Kidney tubule cell (primary cell): Measurements from ENCODE around the gene ZBTB42.

Experiments used
- DNase-seq: peaks from one replicate; pipeline ENCODE4 v3.0.0-alpha.2; 2018; ENCODE audit warnings: low spot score

Gene ZBTB42

GRCh38 chr14:104769324-104770071 lies 31.4 kb upstream of the ZBTB42 start:
- no peak for DNase-seq

DNA sequence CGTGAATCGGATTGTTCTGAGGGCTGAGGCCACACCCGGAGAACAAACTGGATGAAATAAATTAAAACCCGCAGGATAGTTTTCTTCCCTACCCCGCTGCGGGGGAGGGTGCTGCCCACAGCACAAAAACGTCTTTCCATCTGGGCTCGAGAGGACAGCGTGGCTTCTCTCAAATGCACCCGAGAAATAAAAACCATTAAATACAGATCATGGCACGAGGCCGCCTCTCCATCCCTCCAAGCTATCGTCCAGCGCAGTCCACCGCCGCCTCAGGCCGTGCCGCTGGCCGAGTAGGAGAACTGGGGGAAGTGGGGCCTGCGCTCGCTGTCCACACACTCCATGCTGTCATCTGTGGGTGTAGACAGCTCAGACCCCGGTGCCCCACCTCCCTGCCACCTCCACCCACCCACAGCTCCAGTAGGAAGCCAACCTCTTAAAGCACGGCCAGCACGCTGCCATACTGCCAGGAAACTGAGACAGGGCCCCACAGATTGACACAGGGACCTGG lies 30.8 kb upstream of the ZBTB42 start:
- DNase-seq, result no peak

DNA sequence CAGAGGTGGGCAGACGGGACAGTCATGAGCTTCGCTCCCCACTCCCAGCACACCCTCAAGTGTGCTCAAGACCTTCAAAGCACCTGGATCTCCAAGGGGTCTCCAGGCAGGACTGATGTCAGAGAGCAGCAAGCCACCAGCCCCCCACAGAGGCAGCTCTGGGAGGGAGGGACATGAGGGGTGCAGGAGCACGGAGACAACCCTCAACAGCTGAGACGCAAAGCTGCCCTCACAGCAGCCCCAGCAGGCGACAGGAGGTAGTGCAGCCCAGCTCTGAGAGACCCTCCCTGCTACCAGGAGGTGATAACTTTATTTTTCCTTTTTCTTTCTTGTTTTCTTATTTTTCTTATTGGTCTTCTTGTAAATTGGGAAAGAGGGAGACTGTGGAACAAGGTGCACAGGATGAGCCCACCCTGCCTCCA lies 30.0 kb upstream of the ZBTB42 start:
- peak; percentile 13 for DNase-seq

GRCh38 chr14:104771374-104771773 lies 29.5 kb upstream of the ZBTB42 start:
- no peak for DNase-seq

DNA sequence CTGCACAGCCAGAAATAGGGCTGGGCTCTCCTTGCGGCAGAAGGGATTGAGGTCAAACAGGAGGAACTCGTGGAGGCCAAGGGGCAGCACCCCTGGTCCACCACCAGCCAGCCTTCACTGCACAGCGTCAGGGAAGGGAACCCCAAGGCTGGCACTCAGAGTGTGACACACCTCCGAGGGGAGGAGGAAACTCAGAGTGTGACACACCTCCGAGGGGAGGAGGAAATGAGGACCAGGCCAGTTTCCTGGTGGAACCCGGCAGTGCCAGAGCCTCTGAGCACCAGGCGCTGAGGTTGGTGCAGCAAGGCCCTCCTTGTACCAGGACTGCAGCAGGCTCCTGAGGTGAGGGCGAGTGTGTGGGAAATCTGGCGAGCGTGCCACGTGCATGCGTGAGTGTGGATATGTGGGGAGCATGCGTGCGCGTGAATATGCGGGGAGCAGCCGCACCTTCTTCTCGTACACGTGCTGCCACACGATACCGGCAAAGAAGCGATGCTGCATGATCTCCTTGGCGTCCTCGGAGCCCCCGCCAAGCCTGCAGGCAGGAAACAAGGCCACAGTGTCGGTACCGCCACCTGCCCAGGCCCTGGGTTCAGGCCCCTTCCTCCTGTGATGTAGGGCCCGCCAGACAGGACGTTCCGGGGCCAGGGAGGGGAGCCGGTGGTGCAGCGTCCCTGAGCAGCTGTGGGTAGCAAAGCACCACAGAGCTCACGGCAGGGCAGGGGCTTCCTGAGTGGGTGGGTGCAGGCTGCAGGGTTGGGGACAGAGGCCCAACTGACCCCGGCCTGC lies 28.8 kb upstream of the ZBTB42 start:
- DNase-seq, result peak; percentile 7

DNA sequence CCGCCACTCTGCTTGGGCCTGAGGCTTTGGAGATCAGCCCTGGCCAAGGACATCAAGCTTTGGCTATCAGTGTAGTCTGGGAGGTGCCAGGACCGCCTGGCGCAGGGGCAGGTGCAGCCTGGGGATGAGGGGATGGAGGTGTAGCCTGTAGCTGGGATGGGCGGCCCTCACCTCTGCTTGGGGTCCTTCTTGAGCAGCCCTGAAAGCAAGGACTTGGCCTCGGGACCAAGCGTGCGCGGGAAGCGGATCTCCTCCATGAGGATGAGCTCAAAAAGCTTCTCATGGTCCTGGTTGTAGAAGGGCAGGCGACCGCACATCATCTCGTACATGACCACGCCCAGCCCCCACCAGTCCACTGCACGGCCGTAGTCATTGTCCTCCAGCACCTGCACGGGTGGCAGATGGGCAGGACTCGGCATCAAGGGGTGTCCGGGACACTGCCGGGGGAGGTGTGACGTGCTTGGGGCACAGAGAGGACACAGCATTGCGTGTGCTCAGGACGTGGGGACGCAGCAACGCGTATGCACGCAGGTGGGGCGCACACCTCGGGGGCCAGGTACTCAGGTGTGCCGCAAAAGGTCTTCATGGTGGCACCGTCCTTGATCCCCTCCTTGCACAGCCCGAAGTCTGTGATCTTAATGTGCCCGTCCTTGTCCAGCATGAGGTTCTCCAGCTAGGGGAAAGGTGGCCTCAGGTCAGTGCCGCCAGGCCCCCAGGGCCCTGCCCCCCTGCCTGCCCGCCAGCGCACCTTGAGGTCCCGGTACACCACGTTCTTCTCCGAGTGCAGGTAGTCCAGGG lies 28.0 kb upstream of the ZBTB42 start:
- DNase-seq, result no peak

GRCh38 chr14:104773505-104774452 lies 27.1 kb upstream of the ZBTB42 start:
- no peak for DNase-seq

DNA sequence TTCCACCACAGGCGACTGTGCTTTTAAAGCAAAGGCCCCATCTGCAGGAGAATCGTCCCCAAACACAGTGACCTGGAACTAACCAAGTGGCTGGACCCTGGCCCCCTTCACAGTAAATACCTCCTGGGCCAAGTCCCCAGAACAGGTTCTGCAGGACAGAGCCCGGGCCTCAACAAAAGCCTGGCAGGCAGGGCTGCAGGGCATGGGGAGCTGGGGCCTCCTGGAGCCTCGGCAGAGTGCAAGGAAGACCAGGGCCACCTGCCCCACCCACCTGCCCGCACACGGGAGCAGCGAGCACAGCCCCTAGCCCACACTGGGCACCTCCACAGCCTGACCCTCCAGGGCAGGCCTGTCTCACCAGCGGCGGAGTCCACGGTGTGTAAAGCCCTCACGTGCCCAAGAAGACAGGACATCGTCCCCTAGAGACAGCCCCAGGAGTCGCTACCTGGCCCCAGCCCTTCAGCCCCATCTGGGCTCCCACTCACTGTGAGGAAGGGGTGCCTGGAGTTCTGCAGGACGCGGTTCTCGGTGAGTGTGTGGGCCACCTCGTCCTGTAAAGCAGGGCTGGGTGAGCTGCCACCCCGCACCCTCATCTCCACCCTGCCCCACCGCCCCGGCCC lies 26.3 kb upstream of the ZBTB42 start:
- no peak for DNase-seq

DNA sequence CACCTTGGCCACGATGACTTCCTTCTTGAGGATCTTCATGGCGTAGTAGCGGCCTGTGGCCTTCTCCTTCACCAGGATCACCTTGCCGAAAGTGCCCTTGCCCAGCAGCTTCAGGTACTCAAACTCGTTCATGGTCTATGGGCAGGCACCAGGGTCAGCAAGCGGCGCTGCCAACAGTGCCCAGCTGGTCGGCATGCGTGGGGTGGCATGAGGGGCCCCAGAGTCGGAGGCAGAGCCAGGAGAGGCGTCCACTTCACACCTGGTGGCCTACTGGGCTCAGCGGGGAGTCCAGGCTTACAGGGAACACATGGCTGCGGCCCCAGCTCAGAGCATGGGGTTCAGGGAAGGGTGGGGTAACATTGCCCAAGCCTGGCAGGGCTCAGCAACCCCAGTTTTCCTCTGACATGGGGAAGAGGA lies 25.8 kb upstream of the ZBTB42 start:
- DNase-seq, result no peak

- DNase-seq, result no peak
These were observed 24.4 kb upstream of the ZBTB42 start for GRCh38 chr14:104776481-104776880.

DNA sequence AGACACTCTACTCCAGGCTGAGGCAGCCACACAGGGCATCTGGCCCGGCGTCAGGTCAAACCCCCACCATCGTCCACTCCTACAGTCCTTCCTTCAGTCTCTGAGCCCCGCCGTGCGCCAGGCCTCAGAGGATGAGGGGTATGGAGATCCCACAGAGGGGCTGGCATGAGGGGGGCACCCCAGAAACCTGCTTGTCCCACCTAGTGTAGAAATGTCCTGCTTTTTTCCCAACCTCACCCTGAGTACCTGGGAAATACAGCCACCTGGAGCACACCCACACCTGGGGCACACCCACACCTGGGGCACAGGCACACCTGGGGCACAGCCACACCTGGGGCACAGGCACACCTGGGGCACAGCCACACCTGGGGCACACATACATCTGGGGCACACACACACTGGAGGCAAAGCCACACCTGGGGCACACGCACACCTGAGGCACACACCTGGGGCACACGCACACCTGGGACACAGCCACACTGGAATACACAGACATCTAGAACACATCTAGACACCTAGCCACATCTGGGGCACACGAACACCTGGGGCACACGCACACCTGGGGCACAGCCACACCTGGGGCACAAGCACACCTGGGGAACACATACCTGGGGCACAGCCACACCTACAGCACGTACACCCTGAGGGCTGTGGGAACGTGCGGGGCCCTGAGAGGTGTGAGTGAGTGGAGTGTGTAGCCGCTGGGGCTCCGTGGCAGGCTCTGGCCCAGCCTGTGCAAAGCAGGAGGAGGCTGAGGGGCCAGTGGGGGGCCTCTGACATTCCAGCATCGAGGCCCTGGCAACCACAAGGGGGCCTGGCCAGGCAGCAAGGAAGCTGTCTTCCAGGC lies 23.7 kb upstream of the ZBTB42 start:
- no peak for DNase-seq

GRCh38 chr14:104777808-104778249 lies 23.1 kb upstream of the ZBTB42 start:
- no peak for DNase-seq

GRCh38 chr14:104778694-104779331 lies 22.1 kb upstream of the ZBTB42 start:
- no peak for DNase-seq

- no peak for DNase-seq
These were observed 21.0 kb upstream of the ZBTB42 start for GRCh38 chr14:104779776-104780512.

DNA sequence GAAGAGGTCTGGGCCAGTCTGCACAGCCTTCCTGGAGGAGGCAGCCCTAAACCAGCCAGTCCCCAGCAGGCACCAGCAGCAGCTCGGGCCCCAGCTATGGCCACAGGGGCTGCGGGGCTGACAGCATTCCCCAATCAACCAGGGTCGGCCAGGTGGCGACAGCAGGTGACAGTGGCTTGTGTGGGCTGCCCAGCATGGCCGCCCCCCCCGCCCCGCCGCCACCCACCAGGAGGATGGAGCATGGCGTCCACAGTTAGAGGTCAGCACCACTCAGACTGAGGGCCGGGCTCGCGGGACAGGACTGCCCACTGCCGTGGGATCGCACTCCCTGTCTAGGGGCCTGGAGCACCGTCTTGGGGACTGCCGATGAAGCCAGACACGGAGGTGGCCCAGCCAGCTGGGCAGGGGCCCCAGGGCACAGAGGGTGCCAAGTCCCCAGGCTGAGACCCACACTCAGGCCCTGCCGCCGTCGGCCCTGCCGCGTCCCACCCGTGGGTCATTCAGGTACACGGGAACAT lies 20.3 kb upstream of the ZBTB42 start:
- no peak for DNase-seq

GRCh38 chr14:104781271-104782077 lies 19.4 kb upstream of the ZBTB42 start:
- DNase-seq, result no peak

- DNase-seq, result no peak
These were observed 18.7 kb upstream of the ZBTB42 start for GRCh38 chr14:104782086-104782807.
